A549 (cell line): Measurements from ENCODE around the gene TBCE.

Source experiments
- CTCF ChIP-seq: fragments of >200 bp; sonication (Bioruptor Twin); formaldehyde crosslinking; IDR thresholded peaks from 3 replicates; pipeline ENCODE4 v1.5.1; 2016
- RFX5 ChIP-seq: fragments of 450-650 bp; IDR thresholded peaks from 2 replicates; pipeline ENCODE4 v1.7.1; 2014; ENCODE audit warnings: antibody characterized with exemption, mild to moderate bottlenecking, moderate library complexity

- TF ChIP-seq CTCF (no peak), RFX5 (no peak)
Observed at GRCh38 chr1:235426143-235426542, 58.9 kb downstream of the TBCE start.
